NCI-H69 (cell line): Measurements from ENCODE around the gene RALGPS2.
A peak's percentile ranks its signal among the peaks of the same experiment; 100 is the strongest.
"Not testable (repeated sequence)": the region's sequence is repeated elsewhere in the genome, so short reads cannot be mapped to it uniquely, and the experiment has no call there.

Experiments
- DNase-seq: peaks from one replicate; lab custom pipeline; 2025; lab: John Stamatoyannopoulos, UW

The RALGPS2 gene

GRCh38 chr1:178724376-178724727, 692 bp upstream of the RALGPS2 start:
- DNase-seq: no peak

- DNase-seq: peak; percentile 65
These were observed 532 bp downstream of the RALGPS2 start for GRCh38 chr1:178725466-178726086.

DNA sequence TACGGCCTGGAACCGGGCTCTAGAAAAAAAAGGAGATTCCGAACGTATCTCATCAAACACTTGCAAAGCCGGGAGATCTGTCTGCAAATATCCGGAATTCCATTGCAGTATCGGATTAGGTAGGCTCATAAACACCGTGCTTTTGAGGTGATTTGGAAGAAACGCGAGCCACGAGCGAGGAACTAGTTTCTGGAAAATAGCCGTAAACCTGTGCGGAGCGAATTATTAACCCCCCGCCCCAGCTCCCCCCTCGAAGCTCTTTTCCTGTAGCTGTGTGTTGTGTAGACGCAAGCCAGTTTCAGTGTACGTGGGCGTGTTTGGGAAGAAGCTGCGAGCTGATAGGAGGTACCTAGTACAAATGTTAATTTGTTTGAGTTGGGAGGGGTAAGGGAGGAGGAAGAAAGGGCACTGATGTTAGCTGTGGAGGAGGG, 1.1 kb downstream of the RALGPS2 start:
- peak; percentile 67 for DNase-seq

- no peak for DNase-seq
These were observed 1.5 kb downstream of the RALGPS2 start for GRCh38 chr1:178726545-178726944.

DNA sequence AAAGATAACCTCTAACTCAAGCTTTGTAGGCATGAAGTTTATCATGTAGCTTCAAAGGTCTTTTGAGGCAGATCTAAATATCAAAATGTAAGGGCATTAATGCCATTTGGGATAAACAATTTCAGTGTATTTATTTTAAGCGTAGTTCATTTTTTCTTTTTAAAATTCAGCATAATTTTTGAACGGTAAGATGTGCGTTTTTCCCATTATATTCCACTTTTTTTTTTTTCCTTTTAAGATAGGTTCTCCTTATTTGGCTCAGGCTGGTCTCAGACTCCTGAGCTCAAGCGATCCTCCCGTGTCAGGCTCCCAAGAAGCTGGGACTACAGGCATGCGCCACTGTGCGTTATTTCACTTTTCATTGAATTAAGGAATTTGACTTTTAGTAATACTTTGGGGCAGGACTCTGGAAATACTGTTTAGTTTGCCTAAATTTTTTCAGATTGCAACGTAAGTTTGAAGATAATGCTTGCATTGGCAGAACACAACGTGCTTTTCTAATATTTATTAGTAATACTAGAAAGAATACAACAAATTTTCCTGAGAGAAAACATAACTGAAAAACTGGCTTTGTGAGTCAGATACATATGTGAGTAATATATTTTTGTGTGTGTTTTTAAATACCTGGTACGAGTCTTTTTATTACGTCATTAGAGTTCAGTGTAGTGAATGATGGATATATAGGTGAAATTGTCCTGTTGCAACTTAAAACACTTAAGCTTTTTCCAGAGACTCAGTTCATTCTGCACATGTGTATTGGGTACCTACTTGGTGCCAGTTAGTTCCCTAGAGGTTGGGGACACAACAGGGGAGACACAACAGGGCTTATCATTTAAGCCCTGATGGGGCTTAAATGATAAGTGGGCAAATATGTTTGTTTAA, 2.2 kb downstream of the RALGPS2 start:
- no peak for DNase-seq

DNA sequence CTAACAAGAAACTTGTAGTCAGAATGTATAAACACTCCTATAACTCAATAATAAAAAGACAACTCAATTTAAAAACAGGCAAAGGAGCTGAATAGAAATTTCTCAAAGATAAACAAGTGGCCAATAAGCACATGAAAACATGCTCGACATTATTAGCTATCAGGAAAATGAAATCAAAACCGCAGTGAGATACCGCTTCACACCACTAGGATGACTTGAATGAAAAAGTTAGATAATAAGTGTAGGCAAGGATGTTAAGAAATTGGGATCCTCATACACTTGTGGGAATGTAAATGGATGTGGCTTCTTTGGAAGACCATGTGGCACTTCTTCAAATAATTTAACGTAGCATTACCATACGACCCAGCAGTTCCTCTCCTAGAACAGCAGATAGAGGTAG, 8.9 kb downstream of the RALGPS2 start:
- DNase-seq: no peak

- DNase-seq: no peak
These were observed 13.7 kb downstream of the RALGPS2 start for GRCh38 chr1:178738780-178739179.

GRCh38 chr1:178739285-178740045, 14.4 kb downstream of the RALGPS2 start:
- no peak for DNase-seq

- no peak for DNase-seq
These were observed 15.4 kb downstream of the RALGPS2 start for GRCh38 chr1:178740491-178740890.

GRCh38 chr1:178740924-178741323, 15.9 kb downstream of the RALGPS2 start:
- no peak for DNase-seq

DNA sequence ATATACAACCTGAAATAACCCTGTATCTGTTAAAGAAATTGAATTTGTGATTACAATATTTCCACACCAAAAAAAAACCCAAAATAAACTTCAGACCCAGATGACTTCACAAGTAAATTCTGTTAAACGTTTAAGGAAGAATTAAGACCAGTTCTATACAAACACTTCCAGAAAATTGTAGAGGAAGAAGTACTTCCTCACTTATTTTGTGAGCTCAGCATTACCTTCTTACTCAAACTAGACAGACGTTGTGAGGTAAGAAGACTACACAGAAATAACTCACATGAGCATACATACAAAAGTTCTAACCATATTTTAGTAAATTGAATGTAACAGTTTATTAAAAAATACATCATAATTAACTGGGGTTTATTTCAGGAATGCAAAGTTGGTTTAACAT, 18.8 kb downstream of the RALGPS2 start:
- no peak for DNase-seq

GRCh38 chr1:178745260-178745659, 20.2 kb downstream of the RALGPS2 start:
- DNase-seq: no peak

DNA sequence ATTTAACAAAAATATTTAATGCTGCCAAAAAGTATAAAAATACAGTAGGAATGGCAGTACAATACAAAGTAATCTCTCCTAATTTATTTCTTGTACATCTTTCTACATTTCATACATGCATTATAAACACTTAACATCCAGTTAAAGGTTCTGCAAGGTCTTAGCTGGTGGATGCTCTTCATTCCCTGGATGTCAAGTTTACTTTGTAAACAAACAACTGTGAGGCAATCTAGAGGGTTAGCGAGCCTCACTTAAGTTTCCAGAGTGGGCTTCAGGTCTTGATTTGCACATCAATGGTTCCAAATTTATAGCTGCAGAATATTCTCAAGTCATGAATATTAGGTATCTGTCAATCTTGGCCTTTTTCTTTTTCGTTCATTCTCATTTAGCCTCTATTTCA, 21.3 kb downstream of the RALGPS2 start:
- DNase-seq: no peak

DNA sequence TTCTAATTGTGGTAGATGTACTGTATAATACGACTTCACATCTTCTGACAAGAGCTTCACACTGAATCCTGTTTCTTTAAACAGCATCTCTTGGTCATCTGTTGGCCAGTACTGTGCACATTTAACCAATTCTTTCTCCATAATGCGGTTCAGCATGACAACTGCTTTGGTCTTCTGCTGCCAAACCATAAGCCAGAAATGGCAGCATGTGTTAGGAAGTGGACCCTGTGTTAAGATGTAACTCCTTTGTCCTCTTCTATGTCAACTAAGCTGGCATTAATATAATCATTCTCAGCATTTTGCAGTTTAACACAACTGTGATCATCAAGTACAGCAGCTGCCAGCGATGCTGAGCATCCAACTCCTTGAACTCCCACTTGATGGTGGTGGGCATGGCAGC, 22.3 kb downstream of the RALGPS2 start:
- not testable (repeated sequence) for DNase-seq

GRCh38 chr1:178749581-178750166, 24.6 kb downstream of the RALGPS2 start:
- DNase-seq: no peak

GRCh38 chr1:178751046-178751445, 26.0 kb downstream of the RALGPS2 start:
- no peak for DNase-seq

DNA sequence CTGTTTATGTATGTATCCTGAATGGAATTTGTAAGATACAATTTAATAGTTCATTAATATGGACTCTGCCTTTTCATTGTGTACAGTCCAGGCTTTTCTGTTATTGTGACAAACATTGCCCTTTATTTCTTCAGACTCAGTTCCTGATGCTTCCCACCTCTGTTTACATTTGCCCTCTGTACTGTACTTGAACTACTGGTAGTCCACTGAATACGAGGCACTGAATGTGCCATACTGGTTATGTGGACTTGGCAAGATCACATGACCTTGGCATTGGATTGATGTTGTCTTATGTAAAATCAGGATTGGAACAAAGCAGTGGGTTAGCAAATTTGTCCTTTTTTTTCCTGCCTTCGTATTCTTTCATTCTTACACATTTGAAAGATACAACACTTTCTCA, 27.8 kb downstream of the RALGPS2 start:
- DNase-seq: no peak

DNA sequence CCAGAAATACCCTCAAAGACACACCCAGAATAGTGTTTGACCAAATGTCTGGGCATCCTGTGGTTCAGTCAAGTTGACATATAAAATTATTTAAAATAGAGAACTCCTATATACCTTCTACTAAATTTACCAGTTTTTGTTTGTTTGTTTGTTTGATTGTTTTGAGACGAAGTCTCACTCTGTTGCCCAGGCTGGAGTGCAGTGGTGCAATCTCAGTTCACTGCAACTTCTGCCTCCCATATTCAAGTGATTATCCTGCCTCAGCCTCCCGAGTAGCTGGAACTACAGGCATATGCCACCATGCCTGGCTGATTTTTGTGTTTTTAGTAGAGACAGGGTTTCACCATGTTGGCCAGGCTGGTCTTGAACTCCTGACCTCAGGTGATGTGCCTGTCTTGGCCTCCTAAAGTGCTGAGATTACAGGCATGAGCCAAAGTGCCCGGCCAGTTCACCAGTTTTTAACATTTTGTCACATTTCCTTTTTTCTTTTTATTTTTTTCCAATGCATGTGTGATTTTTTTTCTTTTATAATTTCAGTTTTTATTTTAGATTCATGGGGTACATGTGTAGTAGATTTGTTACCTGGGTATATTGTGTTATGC, 29.7 kb downstream of the RALGPS2 start:
- not testable (repeated sequence) for DNase-seq

GRCh38 chr1:178768423-178768822, 43.4 kb downstream of the RALGPS2 start:
- peak; percentile 54 for DNase-seq

- no peak for DNase-seq
These were observed 47.9 kb downstream of the RALGPS2 start for GRCh38 chr1:178772952-178773351.

DNA sequence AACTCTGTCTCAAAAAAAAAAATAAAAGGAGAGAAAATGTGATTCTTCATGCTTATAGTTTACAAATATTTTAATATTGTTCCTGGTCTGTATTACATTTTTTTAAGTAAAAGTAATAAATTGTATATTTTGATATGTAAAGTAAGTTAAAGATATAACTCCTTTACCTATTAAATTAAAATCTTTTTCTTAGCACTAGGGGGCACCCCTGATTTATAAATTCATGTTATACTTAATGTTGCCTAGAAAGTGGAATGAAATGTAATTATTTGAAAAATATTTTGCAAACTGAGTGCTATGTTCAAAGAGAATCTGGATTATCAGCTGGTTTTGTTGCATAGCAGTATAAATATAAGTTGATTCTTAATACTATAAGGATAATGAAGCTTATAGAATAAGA, 49.2 kb downstream of the RALGPS2 start:
- peak; percentile 38 for DNase-seq

- DNase-seq: no peak
These were observed 51.5 kb downstream of the RALGPS2 start for GRCh38 chr1:178776553-178776952.
